Pulmonary artery endothelial cell (primary cell): Measurements from ENCODE around the gene ZNF385C. TPM values are rescaled to one million over a fixed set of nuclear protein-coding genes. Genes with fewer than 3 reads are reported as not detected.

ENCODE experiments used
- DNase-seq: peaks from one replicate; pipeline ENCODE4 v3.0.0-alpha.2; 2011; ENCODE audit warnings: low read depth, low spot score
- total RNA-seq: library from RNA; depleted of rRNA; stranded (reverse); fragments of >200 nt; gene quantifications from 2 replicates; pipeline ENCODE4 v1.2.3, GENCODE V29; 2014

Gene ZNF385C
- total RNA-seq, 1 donor from 2014 or later: not detected

- no peak for DNase-seq
Observed at GRCh38 chr17:42124256-42124655, 26.0 kb upstream of the ZNF385C start.

- DNase-seq: no peak
Observed at GRCh38 chr17:42122371-42123303, 24.4 kb upstream of the ZNF385C start, which contains the start of gene HSPB9. TSS of gene HSPB9 (plus strand) at chr17:42122804. CDS start at chr17:42122851, 47 bp downstream.

- peak; percentile 35 for DNase-seq
Observed at GRCh38 chr17:42120770-42121769, 22.8 kb upstream of the ZNF385C start, which contains the start of gene KAT2A. TSS of gene KAT2A (minus strand) at chr17:42121367. CDS start at chr17:42121304, 63 bp downstream.

- no peak for DNase-seq
Observed at GRCh38 chr17:42120161-42120769, 22.0 kb upstream of the ZNF385C start.

- no peak for DNase-seq
Observed at GRCh38 chr17:42119301-42119700, 21.0 kb upstream of the ZNF385C start.

DNA sequence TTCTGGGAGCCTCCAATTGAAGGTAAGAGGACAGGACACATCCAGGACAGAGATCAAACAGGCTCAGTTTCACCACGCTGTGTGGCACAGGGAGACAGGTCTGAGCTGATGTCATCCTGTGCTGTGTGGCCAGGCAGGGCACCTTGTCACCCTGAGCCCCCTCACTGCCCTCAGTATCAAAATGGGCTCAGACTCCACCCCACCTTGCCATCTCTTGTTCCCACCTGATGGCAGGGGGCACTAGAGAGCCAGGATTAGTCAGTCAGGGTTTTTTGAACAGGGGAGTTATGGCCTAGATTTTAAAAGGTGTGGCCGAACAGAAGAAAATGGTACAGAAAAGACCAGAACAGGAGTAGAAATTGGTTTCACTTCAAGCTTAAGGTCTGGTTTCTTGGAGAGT, 20.3 kb upstream of the ZNF385C start:
- DNase-seq: no peak

DNA sequence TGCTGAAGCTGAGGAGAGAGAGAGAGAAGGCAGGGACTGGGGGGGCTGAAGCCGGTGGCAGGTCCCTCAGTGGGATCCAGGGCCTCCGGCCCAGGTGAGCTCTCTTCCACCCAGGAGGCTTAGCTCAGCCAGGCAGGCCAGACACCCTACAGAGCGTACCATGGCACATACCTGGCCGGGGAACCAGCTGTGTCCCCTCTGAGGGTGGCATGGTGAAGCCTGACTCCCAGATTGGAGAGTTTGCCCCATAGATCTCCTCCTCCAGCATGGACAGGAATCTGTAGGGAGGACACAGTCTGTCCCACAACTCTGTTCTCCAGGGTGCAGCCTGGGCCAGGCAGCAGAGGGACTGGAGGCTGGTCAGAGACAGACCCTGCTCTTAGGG, 19.8 kb upstream of the ZNF385C start:
- no peak for DNase-seq

DNA sequence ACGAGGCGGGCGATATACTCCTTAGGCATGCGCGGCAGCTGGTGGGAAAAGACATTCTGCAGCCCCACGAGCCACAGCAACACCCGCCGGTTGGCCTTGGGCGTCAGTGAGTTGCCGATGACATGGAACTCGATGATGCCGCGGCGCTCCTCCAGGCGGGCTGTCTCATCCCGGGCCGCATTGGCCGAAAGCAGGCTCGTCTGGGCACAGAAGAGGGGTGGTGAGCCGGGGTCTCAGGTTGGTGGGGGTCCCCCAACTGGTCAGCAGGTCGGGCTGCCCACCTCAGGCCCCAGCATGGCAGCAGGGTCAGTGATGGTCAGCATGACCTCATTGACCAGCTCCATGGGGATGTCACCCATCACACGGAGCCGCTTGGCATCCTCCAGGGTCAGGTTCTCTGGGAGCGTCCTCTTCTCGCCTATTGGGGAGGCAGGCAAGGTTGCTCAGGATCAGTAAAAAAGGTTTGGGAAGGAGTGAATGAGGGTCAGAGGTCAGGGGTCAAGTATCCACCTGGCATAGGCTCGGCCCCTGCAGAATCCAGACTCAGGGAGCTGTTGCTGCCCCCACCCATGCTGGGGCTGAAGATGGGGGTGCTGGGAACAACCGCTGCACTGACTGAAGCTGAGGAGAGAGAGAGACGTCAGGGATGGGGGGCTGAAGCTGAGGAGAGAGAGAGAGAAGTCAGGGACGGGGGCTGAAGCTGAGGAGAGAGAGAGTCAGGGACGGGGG, 19.3 kb upstream of the ZNF385C start:
- DNase-seq: no peak

GRCh38 chr17:42116705-42117396, 18.6 kb upstream of the ZNF385C start:
- DNase-seq: peak; percentile 45

- DNase-seq: no peak
Observed at GRCh38 chr17:42114118-42114517, 15.8 kb upstream of the ZNF385C start.

DNA sequence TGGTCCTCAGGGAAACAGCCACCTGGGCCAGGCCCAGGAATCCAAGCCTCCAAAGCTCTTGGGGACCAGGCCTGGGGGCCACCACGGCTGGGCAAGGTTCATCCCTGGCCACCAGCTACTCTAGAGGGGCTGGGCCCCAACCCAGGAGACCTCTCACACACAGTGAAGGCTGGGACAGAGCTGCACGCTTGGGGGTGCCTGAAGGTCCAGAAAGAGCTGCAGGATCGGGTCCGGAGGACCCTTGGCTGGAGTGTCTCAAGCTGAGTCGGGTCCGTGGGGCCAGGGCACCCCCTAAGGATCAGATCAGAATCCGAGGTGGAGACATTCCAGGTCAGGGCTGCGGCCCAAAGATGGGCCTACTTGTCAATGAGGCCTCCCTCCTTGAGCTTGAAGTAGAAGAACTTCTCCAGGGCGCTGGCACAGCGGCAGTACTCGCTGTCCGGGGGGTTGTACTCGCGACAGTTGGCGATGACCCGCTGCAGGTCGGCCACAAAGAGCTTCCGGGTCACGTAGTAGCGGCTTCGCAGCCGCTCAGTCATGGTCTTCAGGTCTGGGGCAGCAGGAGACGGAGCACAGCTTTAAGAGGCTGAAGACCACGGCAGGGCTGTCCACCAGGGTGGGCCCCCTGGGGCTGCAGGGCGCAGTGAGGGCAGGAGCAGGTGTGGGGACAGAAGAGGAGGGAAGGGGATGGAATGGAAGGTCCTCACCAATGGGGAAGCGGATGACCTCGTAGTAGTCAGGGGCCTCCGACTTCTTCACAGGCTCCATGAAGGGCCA, 15.2 kb upstream of the ZNF385C start:
- DNase-seq: no peak

DNA sequence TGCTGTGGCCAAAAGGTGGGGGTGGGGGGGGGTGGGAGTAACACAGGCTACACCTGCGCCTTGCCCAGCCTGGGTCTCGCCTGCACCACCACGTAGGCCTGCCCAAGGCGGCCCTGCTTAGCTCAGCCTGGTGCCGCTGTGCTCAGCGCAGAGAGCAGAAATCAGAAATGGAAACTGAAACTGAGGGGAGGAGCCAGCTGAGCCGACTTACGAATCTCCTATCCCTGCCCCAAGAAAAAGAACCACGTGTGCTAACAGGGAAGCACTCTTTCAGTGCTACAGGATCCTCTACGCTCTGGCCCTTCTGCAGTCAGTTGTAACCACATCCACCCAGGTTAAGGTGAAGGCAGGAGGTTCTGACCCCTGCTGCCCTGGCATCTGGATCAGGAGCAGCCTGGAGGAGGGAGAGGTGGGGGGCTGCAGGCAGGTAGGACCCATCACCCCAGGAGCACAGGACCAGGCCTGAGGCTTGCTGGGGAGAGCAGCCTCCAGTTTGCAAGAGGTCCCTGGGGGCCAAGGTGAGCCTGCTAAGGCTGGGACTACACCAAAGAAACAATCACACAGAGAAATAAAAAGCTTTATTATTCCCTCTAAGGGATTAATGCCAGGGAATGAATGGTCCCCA, 14.4 kb upstream of the ZNF385C start, which contains the start of gene DHX58:
TSS of gene DHX58 (minus strand) at position 163 of the 625 bp plus-strand sequence. CDS start 822 bp downstream, outside the sequence.
- DNase-seq: peak; percentile 75

- no peak for DNase-seq
Observed at GRCh38 chr17:42111871-42112551, 13.7 kb upstream of the ZNF385C start.

GRCh38 chr17:42111265-42111636, 13.0 kb upstream of the ZNF385C start:
- no peak for DNase-seq

DNA sequence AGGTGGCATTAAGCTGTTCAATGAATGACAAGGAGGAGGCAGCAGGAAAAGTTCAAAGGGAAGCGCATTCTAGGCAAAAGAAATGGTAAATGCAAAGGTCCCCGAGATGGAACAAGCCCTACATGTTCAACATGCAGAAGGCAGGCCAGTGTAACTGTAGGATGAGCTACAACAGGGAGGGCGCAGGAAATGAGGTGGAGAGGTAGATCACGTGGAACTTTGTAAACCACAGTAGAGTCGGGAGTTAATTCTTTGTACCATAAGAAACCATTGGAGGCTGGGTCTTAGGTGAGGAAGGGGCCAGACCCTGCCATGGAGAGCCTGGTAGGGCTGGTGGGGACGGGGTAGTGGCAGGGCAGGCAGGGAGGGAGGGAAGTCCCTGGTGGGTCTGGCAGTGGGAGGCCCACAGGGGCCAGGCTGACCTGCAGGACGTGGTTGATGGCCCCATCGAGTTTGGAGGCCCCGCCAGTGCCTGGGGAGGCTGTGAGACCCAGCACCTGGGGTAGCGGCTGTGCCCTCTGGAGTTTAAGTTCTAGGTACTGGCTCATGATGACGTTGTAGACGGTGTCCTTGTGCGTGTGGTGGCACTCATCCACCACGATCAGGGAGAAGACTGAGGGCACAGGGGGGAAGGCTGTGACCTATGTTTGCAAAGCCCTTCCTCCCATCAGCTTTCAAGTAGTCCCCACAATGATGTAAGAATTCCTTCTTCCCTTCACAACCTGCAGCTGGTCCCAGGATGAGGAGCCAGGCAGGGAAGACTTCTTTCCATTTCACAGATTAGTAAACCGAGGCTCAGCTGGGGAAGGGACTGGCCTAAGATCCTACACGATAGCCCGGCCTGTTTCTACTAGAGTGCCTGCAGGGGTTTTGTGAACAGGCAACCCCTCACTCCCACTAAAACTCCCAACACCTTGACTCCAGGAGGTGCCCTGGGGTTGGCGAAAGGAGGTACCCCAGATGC, 12.3 kb upstream of the ZNF385C start:
- DNase-seq: no peak

- no peak for DNase-seq
Observed at GRCh38 chr17:42109086-42109485, 10.8 kb upstream of the ZNF385C start.
